ENCODE measurements around the gene IRAK4.

- TF ChIP-seq POLR2A (IDR thresholded peaks at IDR 0.05) (no peak), CTCF (IDR thresholded peaks at IDR 0.05) (no peak)
These were observed 3.8 kb downstream of the IRAK4 start for GRCh38 chr12:43762596-43762995.
